Kidney glomerular epithelial cell (primary cell): ENCODE data around the gene COL25A1.
A peak's percentile ranks its signal among the peaks of the same experiment; 100 is the strongest.
"Not testable (repeated sequence)": the region's sequence is repeated elsewhere in the genome, so short reads cannot be mapped to it uniquely, and the experiment has no call there.

ENCODE experiments used
- DNase-seq: peaks from one replicate; lab custom pipeline; 2025; lab: John Stamatoyannopoulos, UW

COL25A1 gene

DNA sequence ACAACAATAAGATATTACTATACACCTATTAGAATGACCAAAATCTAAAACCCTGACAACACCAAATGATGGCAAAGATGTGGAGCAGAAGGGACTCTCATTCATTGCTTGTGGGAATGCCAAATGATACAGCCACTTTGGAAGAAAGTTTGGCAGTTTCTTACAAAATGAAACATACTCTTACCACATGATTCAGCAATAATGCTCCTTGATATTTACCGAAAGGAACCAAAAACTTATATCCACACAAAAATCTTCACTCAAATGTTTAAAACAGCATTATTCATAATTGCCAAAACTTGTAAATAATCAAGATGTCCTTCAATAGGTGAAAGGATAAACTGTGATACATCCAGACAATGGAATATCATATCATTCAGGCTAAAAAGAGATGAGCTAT is 180.9 kb downstream of the COL25A1 start:
- no peak for DNase-seq

DNA sequence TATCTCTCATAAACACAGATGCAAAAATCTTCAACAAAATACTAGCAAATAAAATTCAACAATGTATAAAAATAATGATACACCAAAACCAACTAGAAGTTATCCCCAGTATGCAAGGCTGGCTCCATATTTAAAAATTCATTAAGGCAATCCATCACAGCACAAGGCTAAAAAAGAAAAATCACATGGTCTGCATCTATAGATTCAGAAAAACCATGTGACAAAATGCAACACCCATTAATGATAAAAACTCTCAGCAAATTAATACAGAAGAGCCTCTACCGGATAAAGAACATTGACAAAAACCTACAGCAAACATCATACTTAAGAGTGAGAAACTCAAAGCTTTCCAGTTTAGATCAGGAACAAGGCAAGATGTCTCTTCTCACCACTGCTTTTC is 182.6 kb downstream of the COL25A1 start:
- no peak for DNase-seq

DNA sequence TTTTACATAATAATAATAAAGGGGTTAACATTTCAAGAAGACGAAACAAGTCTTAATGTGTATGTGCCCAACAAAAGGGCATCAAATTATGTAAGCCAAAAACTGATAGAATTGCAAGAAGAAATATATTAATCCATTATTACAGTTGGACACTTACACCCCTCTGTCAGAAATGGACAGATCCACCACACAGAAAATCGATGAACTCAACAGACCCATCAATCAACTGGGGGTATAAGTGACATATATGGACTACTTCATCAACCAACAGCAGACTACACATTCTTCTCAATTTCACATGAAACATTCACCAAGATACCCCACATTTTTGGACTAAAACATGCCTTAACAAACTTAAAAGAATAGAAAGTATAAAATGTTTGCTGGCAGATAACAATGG is 183.8 kb downstream of the COL25A1 start:
- no peak for DNase-seq

DNA sequence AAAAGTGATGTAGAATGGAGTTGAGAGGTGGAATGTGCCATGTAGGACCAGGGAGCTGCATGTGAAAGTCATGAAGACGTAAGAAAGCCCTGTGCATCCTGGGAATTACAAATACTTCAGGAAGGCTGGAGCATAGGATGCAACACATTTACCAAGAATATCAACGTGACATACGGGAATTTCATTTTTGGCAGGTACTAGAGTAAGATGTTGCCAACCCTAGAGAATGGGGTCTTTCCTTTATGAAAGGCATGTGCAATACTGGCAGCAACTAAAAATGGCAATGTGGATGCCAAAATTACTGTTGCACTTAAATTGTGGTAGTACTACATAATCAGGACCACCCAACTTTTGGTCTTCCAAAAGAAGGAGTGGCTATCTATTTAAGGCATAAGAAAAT is 188.0 kb downstream of the COL25A1 start:
- DNase-seq = no peak

DNA sequence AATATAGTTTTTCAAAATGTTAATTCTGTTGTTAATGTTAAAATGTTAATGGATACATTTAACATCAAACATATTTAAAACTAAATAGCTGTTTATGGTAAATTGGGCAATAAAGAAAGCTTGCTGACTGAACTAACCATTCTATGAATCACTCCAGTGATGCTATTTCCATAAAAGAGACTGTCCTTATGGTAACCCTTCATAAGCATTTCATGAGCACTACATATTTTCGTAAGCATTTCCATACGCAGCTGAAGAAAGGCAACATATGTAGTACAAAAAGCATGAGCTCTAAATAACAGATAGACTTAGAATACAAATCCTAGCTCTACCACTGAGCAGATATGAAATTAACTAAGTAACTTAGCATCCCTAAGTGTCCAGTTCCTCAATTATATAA is 188.9 kb downstream of the COL25A1 start:
- DNase-seq = no peak

DNA sequence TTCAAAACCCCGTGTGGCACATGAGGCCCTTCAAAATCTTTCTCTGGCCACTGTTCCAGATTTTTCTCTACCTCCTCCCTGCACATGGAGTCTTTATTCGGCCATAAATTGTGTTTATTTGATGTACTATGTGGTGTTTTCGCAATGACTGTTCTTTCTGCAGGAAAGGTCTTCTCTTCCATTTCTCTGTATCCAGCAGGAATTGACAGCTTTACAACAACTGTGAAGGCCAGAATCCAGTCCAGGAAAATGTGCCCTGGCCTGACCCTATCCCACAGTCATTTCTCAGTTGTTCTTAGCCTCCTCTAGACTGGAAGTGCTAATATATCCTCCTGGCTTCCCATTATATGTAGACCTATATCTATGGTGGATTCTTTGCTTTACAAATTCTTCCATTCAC is 191.4 kb downstream of the COL25A1 start:
- DNase-seq = no peak

DNA sequence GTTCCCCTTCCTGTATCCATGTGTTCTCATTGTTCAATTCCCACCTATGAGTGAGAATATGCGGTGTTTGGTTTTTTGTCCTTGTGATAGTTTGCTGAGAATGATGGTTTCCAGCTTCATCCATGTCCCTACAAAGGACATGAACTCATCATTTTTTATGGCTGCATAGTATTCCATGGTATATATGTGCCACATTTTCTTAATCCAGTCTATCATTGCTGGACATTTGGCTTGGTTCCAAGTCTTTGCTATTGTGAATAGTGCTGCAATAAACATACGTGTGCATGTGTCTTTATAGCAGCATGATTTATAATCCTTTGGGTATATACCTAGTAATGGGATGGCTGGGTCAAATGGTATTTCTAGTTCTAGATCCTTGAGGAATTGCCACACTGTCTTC is 194.2 kb downstream of the COL25A1 start:
- DNase-seq = not testable (repeated sequence)

DNA sequence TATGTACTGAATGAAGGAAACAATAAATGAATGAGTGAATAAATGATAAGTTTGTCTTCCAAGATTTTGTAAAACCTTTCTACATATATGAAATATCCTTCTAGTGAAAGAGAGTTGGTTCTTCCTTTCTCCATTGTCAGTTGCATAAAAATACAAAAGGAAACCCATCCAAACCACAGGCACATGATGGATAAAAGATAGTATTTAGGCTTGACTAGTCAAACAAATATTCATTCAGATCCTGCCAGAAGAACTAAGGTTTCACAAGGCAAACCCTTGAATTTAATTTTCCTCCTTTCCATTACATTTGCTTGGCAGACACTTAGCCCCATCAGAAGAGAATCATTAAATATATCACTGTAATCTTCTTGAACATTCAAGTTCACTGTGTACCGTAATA is 208.4 kb downstream of the COL25A1 start:
- DNase-seq = no peak

DNA sequence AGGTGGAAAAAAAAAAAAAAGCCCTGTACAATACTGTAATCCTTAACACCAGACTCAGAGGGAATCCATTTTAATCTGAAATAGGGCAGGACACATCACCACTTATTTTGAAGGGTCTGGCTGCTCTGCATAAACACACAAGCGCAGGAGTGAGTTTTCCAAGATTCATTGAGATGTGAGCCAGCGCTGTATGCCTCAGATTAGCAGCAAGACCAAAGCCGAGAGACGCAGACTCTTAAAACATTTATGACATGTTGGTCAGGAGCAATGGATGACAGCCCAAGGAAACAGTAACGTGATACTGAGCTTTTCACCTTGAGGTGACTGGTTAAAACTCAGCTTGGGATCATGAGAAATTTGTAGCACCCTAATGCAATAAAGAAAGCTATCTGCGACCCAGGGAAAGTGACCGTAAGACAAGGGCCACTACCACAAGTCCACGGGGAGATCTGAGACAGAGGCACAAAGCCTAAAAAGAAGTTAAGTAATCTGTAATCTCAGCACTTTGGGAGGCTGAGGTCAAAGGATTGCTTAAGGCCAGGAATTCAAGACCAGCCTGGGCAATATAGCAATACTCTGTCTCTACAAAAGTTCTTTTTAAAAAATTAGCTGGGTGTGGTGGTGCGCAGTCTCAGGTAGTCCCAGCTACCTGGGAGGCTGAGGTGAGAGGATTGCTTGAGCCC is 210.6 kb downstream of the COL25A1 start:
- DNase-seq = no peak

DNA sequence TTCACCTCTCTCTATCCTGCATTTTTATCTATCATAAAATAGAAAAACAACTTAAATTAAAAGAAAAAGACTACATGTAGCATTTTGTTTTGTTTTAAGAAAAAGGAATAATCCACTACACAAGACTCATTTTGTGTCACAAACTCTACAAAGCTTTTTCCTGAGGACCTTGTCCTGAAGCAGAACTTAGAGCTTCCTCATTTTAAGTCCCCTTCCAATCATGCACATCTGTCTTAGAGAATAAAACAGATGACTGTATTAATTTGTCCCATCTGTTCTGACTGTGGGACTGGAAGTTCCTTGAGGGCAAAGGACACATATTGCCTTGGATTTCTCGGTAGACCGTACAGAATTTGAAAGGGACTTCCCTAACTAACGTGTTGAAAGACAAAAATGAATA is 218.5 kb downstream of the COL25A1 start:
- DNase-seq = no peak

DNA sequence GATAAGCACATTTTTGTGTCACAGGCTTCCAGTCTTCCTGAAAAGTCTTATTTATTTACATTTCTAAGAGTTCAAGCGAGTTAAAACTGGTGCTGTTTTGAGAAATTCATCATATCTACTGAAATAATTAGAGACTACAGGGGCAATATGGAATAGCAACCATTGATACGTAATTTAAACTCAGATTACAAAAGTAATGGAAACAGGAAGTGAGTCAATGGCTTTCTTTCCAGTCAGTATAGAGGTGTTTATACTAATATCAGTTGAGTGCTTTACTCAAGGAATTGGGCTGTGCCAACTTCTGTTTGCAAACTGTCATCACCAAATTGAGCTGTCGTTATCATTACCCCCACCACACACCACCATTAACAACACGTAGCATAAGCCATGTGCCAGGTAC is 222.7 kb downstream of the COL25A1 start:
- no peak for DNase-seq

DNA sequence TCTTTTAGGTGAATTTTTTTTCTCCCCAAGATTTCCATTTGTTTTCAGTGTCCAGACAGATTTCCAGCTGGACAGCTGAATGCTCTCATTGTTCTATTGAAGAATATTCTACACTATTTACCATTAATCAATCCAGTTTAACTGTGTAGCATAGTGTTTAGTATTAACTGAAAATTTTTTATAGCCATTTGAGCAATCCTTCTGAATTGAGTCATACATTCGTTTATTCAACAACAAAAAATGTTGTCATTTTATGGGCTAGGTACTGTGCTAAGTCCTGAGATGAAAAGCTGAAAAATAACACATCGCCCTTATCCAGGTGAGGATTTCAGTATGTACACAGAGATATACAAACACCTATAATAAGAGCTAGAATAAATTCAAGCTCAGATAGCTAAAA is 223.3 kb downstream of the COL25A1 start:
- DNase-seq = peak; percentile 6

DNA sequence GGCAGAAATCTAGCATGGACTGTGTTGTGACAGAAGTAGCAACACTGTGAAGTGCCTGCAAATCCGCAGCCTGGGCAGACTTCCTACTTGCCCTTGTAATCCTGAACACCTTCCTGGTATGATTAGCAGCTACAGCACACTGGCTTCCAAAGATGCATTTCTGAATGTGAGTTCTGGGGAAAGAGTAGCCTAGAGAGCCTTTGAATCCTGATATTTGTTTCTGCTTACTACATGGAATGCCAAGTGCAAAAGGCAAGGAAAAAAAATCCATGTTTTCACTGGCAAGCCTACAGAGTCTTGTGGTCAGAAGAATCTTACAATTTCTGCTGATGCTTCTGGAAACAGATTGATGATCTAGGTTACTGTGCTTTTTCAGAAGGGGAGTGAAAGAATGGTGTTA is 223.7 kb downstream of the COL25A1 start:
- DNase-seq = peak; percentile 66

DNA sequence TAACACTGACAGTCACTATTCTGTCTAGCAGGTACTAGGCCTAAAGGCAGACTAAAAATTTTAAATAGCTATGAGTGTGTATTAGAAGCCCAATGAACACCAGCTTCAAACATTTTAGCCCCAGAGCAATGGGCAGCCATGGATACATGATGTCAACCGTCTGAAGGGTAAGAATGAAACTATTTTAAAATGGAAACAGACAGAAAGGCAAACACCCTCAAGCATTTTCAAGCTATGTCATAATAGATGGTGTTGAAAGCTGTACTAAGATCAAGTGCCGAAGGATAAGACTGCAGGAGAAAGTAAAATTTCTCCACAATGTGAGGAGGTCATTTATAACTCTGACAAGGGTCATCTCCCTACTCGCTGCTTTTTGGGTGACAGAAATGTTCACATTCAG is 225.0 kb downstream of the COL25A1 start:
- DNase-seq = no peak

DNA sequence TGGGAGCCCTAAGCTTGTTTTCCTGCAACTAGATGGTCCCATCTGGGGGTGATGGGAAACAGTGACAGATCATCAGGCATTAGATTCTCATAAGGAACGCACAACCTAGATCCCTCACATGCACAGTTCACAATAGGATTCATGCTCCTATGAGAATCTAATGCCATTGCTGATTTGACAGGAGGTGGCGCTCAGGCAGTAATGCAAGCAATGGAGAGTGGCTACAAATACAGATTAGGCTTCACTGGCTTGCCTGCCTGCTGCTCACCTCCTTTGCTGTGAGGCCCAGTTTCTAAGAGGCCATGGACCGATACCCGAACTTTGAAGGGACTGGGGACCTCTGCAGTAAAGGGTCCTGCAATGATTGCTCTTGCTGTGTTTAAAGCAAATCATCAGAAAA is 225.7 kb downstream of the COL25A1 start:
- DNase-seq = not testable (repeated sequence)

DNA sequence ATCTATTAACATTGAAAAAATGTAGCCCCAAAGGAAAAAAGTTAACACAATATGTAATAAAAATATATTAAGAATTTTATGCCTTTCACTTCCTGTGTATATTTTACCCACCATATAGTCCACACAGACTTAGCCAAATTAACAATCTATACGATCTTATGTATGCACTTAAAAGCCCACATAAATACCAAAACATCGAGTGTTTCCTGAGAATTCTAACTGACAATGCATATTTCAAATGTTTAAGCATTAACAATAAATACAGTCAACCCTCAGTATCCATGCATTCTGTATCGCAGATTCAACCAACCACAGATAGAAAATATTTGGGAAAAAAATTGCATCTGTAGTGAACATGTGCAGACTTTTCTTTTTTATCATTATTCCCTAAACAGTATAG is 226.8 kb downstream of the COL25A1 start:
- no peak for DNase-seq

DNA sequence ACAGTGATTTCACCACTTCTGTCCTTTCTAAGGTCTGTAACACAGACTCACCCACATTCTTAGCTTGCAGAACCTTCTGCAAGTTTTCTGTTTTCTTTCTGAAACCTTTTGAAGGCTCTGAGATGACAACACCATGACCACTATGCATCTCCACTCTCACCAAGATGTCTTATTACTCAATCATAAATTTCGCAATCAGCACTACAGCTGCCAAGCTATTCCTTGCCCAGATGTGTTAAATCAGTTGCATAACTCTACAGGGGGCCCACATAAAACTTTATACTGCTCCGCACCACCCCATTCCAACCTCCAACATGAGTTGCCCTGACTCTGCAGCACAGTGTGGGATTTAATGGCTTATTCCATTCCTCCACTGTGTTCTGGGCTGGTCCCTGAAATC is 229.9 kb downstream of the COL25A1 start:
- DNase-seq = no peak

DNA sequence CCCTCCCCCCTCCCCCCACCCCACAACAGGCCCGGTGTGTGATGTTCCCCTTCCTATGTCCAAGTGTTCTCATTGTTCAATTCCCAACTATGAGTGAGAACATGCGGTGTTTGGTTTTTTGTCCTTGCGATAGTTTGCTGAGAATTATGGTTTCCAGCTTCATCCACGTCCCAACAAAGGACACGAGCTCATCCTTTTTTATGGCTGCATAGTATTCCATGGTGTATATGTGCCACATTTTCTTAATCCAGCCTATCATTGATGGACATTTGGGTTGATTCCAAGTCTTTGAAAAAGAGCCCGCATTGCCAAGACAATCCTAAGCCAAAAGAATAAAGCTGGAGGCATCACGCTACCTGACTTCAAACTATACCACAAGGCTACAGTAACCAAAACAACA is 231.8 kb downstream of the COL25A1 start:
- DNase-seq = not testable (repeated sequence)

DNA sequence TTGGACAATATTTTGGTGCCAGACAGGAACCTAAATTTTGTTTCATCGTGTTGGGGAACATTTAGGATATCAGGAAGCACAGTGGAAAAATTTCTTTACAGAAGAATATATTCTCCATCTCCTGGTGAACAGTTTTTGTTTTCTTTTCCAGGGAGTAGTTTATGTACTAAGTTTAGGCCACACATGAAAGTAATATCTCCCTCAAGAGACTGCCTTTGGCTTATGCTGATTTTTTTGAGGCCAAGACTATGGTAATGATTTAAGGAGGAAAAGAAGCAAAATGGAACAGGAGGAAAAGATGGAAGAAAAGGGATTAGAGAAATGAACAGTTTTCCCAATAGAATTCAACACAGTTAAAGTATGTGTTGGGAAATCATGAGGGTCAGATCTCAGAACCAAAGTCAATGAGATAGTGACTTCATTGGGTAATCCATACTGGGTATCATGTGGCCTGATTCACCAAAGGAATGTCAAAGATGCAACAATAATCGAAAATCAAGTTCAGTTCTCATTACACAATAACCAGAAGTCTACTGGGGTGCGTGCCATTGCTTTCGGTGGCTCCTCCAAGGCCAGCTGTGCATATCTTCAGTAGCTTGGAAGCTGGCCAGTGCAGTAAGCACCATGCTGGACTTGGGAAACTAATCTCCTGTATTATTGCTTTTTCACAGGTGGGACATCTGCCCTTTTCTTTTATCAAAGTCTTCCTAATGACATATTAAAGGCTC is 234.8 kb downstream of the COL25A1 start:
- no peak for DNase-seq

DNA sequence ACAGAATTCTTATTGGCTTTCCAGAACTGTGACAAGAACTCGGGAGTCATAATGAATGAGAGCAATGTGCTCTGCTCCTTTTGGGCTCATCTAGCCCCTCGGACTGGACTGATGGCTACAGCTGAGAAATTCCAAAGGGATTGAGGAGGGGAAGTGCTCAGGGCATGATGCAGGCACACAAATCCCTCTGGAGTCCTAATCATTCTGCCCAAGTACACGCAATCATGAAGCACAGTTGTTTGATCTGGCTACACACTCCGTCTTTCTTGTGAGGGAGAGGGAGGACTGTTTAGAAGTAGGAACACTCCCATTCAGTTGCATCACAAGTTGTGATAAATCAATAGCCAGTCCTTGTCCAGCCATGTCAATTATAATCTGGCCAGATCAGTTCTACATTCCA is 237.5 kb downstream of the COL25A1 start:
- DNase-seq = no peak

DNA sequence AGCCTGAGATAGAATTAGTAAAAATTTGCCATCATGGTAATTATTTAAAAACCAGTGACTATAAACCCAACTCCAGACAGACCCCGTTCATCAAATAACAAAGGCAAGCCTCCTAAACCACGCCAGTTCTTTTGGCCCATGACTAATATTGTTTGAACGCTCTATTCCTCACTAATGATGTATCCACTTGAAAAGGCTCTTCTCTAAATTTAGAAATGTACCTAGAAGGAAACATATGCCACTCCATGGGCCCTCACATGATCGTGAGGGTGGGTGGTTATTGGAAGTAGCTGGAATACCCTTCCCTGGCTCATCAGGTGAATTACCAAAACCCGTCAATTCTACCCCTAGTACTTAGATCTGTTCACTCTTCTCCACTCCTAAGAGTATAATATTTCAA is 249.2 kb downstream of the COL25A1 start:
- DNase-seq = no peak

DNA sequence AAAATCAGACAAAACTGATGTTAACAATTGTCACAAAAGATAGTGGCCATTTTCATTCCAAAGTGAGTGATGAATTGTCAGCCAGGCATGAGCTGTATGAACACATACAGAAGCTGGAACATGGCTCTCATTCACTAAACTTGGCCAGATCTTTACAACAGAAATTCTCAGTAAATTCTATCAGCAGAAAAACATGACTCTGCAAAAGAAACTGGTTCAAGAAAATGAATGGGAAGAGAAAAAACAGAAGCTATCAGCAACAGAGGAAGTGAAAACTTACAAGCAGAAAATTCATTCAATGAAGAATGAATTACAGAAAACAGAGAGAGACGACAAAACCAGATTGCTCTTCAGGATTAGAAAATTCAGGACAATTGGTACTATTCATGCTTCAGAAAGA is 249.6 kb downstream of the COL25A1 start:
- no peak for DNase-seq

DNA sequence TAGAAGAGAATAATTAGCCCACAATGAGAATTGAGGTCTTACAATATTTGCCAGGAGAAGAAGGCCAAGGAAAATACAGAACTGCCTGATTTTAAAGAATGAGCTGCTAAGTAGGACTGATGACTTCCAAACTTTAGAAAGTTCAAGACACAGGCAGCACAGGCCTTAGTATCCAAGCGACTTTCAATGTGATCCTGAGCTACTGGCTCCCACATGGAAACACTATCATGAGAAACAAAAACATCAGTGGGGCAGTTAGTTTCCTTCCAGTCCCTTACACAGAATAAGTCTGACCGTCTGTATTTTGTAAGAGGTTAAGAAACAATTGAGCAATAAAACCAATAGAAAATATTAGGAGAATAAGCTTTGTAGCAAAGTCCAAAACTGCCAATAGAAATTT is 251.4 kb downstream of the COL25A1 start:
- DNase-seq = no peak

DNA sequence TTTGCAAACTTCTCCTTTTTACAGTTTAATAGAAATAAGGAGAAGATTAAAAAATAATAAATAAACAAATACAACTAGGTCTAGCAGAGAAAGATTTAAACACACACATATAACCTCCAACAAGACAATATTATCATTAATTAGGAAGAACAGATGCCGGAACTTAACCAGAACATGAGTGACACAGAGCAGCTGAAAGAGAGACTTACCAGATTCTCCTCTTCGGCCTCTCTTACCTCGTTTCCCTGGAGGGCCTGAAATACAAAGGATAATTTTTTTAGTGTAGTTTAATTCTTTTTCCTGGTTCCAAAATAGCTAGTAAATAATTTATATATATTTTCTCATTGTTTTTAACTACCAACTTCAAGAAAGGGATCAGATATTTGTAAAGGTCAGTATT is 252.5 kb downstream of the COL25A1 start:
- DNase-seq = no peak
